ENCODE measurements around the gene WDHD1.

GRCh38 chr14:54935100-54935499 lies 91.8 kb downstream of the WDHD1 start:
- no peak for TF ChIP-seq POLR2A (IDR thresholded peaks at IDR 0.05)
- no peak for TF ChIP-seq CTCF (IDR thresholded peaks at IDR 0.05)

Measured in thyroid gland (tissue), 4 donors.